ENCODE results near the gene CASP6.

Gene CASP6

GRCh38 chr4:109657854-109658418 is 45.3 kb downstream of the CASP6 start:
- Histone ChIP-seq H3K79me2 (ENCODE audit: low read length) (no peaks in the 10 kb centered on the region), H3K27ac (ENCODE audit: low read length) (no peak overlapping the region), H3K36me3 (replicated peaks; ENCODE audit: insufficient read depth, low read length) (no peaks in the 10 kb centered on the region), H3F3A (ENCODE audit: insufficient read depth, low read length) (no peaks in the 10 kb centered on the region), H3K4me2 (ENCODE audit: low read depth, low read length) (no peak overlapping the region), H3K9me2 (replicated peaks; ENCODE audit: insufficient read depth, low read length) (no peaks in the 10 kb centered on the region), H3K27me3 (replicated peaks; ENCODE audit: insufficient read depth, low read length) (no peaks in the 10 kb centered on the region), H3K9me3 (replicated peaks; ENCODE audit: insufficient read depth, low read length) (no peaks in the 10 kb centered on the region), H3K4me3 (ENCODE audit: low read length) (no peak overlapping the region), H4K20me1 (ENCODE audit: insufficient read depth, low read length) (no peaks in the 10 kb centered on the region), H3K4me1 (ENCODE audit: low read length) (no peaks in the 10 kb centered on the region), H3K9ac (ENCODE audit: low read length) (no peak overlapping the region), H2AFZ (ENCODE audit: low read length) (no peak overlapping the region)
- TF ChIP-seq EZH2phosphoT487 (IDR thresholded peaks at IDR 0.05; ENCODE audit: low read length) (no peak), CTCF (IDR thresholded peaks at IDR 0.05; ENCODE audit: low read length) (no peak), EZH2 (optimal IDR thresholded peaks at IDR 0.05; ENCODE audit: low read depth, low read length) (no peak)
- no peak for DNase-seq

GRCh38 chr4:109655396-109655795 is 47.8 kb downstream of the CASP6 start:
- Histone ChIP-seq H3K4me3 (ENCODE audit: low read length) (no peak overlapping the region), H3K27me3 (replicated peaks; ENCODE audit: insufficient read depth, low read length) (no peaks in the 10 kb centered on the region), H3K4me1 (ENCODE audit: low read length) (no peaks in the 10 kb centered on the region), H4K20me1 (ENCODE audit: insufficient read depth, low read length) (no peaks in the 10 kb centered on the region), H3K27ac (ENCODE audit: low read length) (no peak overlapping the region), H3K9me2 (replicated peaks; ENCODE audit: insufficient read depth, low read length) (no peaks in the 10 kb centered on the region), H3K4me2 (ENCODE audit: low read depth, low read length) (no peak overlapping the region), H3F3A (ENCODE audit: insufficient read depth, low read length) (no peaks in the 10 kb centered on the region), H3K79me2 (ENCODE audit: low read length) (no peaks in the 10 kb centered on the region), H2AFZ (ENCODE audit: low read length) (no peak overlapping the region), H3K9ac (ENCODE audit: low read length) (no peak overlapping the region), H3K9me3 (replicated peaks; ENCODE audit: insufficient read depth, low read length) (no peaks in the 10 kb centered on the region), H3K36me3 (replicated peaks; ENCODE audit: insufficient read depth, low read length) (no peaks in the 10 kb centered on the region)
- TF ChIP-seq CTCF (IDR thresholded peaks at IDR 0.05; ENCODE audit: low read length) (no peak), EZH2 (optimal IDR thresholded peaks at IDR 0.05; ENCODE audit: low read depth, low read length) (no peak), EZH2phosphoT487 (IDR thresholded peaks at IDR 0.05; ENCODE audit: low read length) (no peak)
- DNase-seq, result no peak

GRCh38 chr4:109649872-109650271 is 53.4 kb downstream of the CASP6 start:
- H3K27ac ChIP-seq (ENCODE audit: low read length), result no peak overlapping the region
- H3F3A ChIP-seq (ENCODE audit: insufficient read depth, low read length), result no peaks in the 10 kb centered on the region
- H3K9me2 ChIP-seq (replicated peaks; ENCODE audit: insufficient read depth, low read length), result no peaks in the 10 kb centered on the region
- no peak overlapping the region for H3K4me2 ChIP-seq (ENCODE audit: low read depth, low read length)
- H3K9me3 ChIP-seq (replicated peaks; ENCODE audit: insufficient read depth, low read length), result no peaks in the 10 kb centered on the region
- no peaks in the 10 kb centered on the region for H3K36me3 ChIP-seq (replicated peaks; ENCODE audit: insufficient read depth, low read length)
- H3K9ac ChIP-seq (ENCODE audit: low read length), result no peak overlapping the region
- no peak for DNase-seq
- H2AFZ ChIP-seq (ENCODE audit: low read length), result no peak overlapping the region
- H3K4me3 ChIP-seq (ENCODE audit: low read length), result no peak overlapping the region
- H3K79me2 ChIP-seq (ENCODE audit: low read length), result no peaks in the 10 kb centered on the region
- no peaks in the 10 kb centered on the region for H4K20me1 ChIP-seq (ENCODE audit: insufficient read depth, low read length)
- no peaks in the 10 kb centered on the region for H3K27me3 ChIP-seq (replicated peaks; ENCODE audit: insufficient read depth, low read length)
- no peak for TF ChIP-seq EZH2 (optimal IDR thresholded peaks at IDR 0.05; ENCODE audit: low read depth, low read length)
- TF ChIP-seq EZH2phosphoT487 (IDR thresholded peaks at IDR 0.05; ENCODE audit: low read length), result no peak
- TF ChIP-seq CTCF (IDR thresholded peaks at IDR 0.05; ENCODE audit: low read length), result no peak
- H3K4me1 ChIP-seq (ENCODE audit: low read length), result no peaks in the 10 kb centered on the region
